IPS-20b (cell line): Measurements from ENCODE around the gene SRF.

Experiments
- H3K27ac ChIP-seq: one replicate; pipeline ENCODE4 v1.5.1; 2013; ENCODE audit warnings: low read length
- H3K27me3 ChIP-seq: 2 replicates; pipeline ENCODE4 v1.6.1; 2013; ENCODE audit warnings: mild to moderate bottlenecking, low read length, inconsistent platforms; ENCODE audit not compliant: insufficient read depth
- H3K36me3 ChIP-seq: 2 replicates; pipeline ENCODE4 v1.6.1; 2013; ENCODE audit warnings: low read depth, mild to moderate bottlenecking, inconsistent platforms, low read length, moderate library complexity; ENCODE audit not compliant: insufficient read depth
- H3K4me1 ChIP-seq: 2 replicates; pipeline ENCODE4 v1.6.1; 2013; ENCODE audit warnings: mild to moderate bottlenecking, control low read depth, inconsistent platforms, low read length, moderate library complexity; ENCODE audit not compliant: insufficient read depth
- H3K4me3 ChIP-seq: 2 replicates; pipeline ENCODE4 v1.5.1; 2013; ENCODE audit warnings: mild to moderate bottlenecking, low read length, inconsistent platforms
- H3K9ac ChIP-seq: 2 replicates; pipeline ENCODE4 v1.6.1; 2013; ENCODE audit warnings: low read depth, mild to moderate bottlenecking, inconsistent platforms, low read length, moderate library complexity
- H3K9me3 ChIP-seq: 2 replicates; pipeline ENCODE4 v1.6.1; 2013; ENCODE audit warnings: mild to moderate bottlenecking, low read depth, low read length, inconsistent platforms; ENCODE audit not compliant: insufficient read depth

The SRF gene

GRCh38 chr6:43221046-43221972 is 50.2 kb downstream of the SRF start:
- no peak overlapping the region for H3K27ac ChIP-seq
- peaks cover 4% of the 10 kb centered on the region; the same call in 1 of the 2 replicates for H3K36me3 ChIP-seq

GRCh38 chr6:43222418-43223059 is 51.5 kb downstream of the SRF start:
- no peaks in the 10 kb centered on the region for H3K27me3 ChIP-seq
- no peak overlapping the region for H3K4me3 ChIP-seq
- peaks cover 4% of the 10 kb centered on the region; the same call in 1 of the 2 replicates for H3K36me3 ChIP-seq
- H3K4me1 ChIP-seq: no peaks in the 10 kb centered on the region
- H3K9ac ChIP-seq: no peak overlapping the region
- H3K27ac ChIP-seq: no peak overlapping the region
- no peaks in the 10 kb centered on the region for H3K9me3 ChIP-seq

More at GRCh38 chr6:43221046-43221972, 50.2 kb downstream of the SRF start:
- Histone ChIP-seq H3K4me1 (no peaks in the 10 kb centered on the region), H3K27me3 (no peaks in the 10 kb centered on the region), H3K4me3 (no peak overlapping the region), H3K9ac (no peak overlapping the region), H3K9me3 (no peaks in the 10 kb centered on the region)

DNA sequence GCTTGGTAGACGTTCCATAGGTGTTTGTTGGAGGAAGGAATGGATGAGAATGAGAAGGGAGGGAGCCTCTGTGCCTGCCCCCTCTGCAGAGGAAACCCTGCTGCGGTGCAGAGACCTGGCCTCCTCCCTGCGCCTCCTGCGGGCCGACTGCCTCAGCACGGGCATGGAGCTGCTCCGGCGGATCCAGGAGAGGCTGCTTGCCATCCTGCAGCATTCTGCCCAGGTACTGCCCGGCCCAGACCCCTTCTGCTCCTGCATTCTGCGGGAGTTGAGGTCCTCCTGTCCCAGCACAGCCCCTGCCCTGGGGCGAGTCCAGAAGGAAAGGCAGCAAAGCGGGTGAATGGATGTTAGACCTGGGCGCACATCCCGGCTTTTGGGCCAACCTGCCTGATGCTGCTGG is 52.1 kb downstream of the SRF start:
- H3K4me1 ChIP-seq: no peaks in the 10 kb centered on the region
- no peaks in the 10 kb centered on the region for H3K27me3 ChIP-seq
- peaks cover 4% of the 10 kb centered on the region; the same call in 1 of the 2 replicates for H3K36me3 ChIP-seq
- no peaks in the 10 kb centered on the region for H3K9me3 ChIP-seq
- no peak overlapping the region for H3K9ac ChIP-seq
- H3K27ac ChIP-seq: no peak overlapping the region
- H3K4me3 ChIP-seq: no peak overlapping the region

GRCh38 chr6:43226192-43226851 is 55.3 kb downstream of the SRF start:
- H3K27me3 ChIP-seq: peaks cover 18% of the 10 kb centered on the region
- H3K4me3 ChIP-seq: no peak overlapping the region
- H3K4me1 ChIP-seq: no peaks in the 10 kb centered on the region
- no peak overlapping the region for H3K9ac ChIP-seq
- H3K9me3 ChIP-seq: no peaks in the 10 kb centered on the region
- H3K27ac ChIP-seq: no peak overlapping the region
- H3K36me3 ChIP-seq: peaks cover 4% of the 10 kb centered on the region; the same call in 1 of the 2 replicates

GRCh38 chr6:43228951-43229802 is 58.1 kb downstream of the SRF start, which contains the start of gene DNPH1:
Gene DNPH1 (minus strand): TSS chr6:43229481. CDS start chr6:43229456, 25 bp downstream.
- Histone ChIP-seq H3K4me1 (no peaks in the 10 kb centered on the region), H3K27me3 (peaks cover 26% of the 10 kb centered on the region), H3K36me3 (peaks cover 4% of the 10 kb centered on the region; the same call in 1 of the 2 replicates), H3K9ac (peak within 1 kb of the TSS; percentile 80; the same call in 1 of the 2 replicates), H3K4me3 (peak within 1 kb of the TSS; percentile 84), H3K9me3 (no peaks in the 10 kb centered on the region), H3K27ac (no peak within 1 kb of the TSS)

DNA sequence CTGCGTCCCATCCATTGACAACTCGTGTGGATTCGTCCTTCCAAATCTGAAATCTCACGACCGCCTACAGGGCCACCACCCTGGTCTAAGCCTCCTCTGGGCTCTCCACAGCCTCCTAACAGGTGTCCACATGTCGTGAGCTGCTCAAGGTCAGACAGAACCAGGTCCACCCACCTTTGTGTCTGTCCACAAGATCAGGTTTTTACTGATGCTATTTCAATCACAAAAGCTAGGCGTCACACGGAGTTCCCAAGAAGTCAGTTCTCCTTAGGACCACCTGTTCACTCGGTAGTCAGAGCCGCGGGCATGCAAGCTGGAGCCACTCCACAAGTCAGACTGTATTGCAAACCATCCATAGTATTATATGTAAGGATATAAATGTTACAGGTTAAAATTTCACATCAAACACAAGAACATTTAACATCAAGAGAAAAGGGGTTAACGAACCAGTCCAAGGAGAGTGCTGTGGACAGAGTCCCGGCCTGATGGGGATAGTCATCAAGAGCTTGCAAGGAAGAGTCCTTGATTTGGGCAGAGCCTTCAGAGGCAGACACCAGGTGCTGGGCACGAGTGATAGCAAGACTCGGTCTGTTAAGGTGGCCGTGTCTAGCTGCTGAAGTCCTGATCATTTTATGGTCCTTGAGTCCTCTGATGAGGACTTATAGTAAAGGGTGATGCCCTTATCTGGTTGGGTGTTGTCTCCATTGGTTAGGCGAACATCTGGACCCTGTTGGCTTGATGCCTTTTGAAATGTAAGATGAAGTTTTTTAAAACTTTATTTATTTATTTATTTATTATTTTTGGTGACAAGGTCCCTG is 58.9 kb downstream of the SRF start:
- Histone ChIP-seq H3K9ac (peak overlapping the region; percentile 80; the same call in 1 of the 2 replicates), H3K9me3 (no peaks in the 10 kb centered on the region), H3K27ac (no peak overlapping the region), H3K4me3 (peak overlapping the region; percentile 84; the same call in 1 of the 2 replicates), H3K4me1 (no peaks in the 10 kb centered on the region), H3K36me3 (peaks cover 4% of the 10 kb centered on the region; the same call in 1 of the 2 replicates), H3K27me3 (peaks cover 26% of the 10 kb centered on the region)

DNA sequence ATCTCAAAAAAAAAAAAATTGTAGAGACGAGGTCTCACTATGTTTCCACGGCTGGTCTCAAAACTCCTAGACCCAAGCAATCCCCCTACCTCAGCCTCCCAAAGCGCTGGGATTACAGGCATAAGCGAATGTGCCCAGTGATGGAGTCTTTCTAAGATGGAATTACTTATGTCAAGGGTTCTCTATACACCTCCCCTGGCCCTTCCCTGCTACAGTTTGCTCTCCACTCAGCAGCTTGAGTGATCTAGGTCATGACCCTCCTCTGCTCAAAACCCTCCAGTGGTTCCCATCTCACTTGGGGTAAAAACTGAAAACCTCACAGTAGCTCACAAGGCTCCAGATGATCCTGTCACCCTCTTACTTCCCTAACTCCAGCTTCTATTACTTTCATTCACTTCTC is 60.0 kb downstream of the SRF start:
- H3K4me1 ChIP-seq: no peaks in the 10 kb centered on the region
- peaks cover 26% of the 10 kb centered on the region for H3K27me3 ChIP-seq
- H3K4me3 ChIP-seq: no peak overlapping the region
- no peak overlapping the region for H3K27ac ChIP-seq
- H3K9me3 ChIP-seq: no peaks in the 10 kb centered on the region
- H3K36me3 ChIP-seq: no peaks in the 10 kb centered on the region
- no peak overlapping the region for H3K9ac ChIP-seq
